Skeletal muscle tissue (tissue), 4 donors: Measurements from ENCODE around the gene PAQR4. TPM values are rescaled to one million over a fixed set of nuclear protein-coding genes. Genes with fewer than 3 reads are reported as not detected.

Source experiments
- H3K27ac ChIP-seq: one replicate; pipeline ENCODE4 v1.7.0; 2013; ENCODE audit warnings: mild to moderate bottlenecking, low read depth, low read length, inconsistent platforms
- H3K27me3 ChIP-seq, 3 donors: one replicate each; pipeline ENCODE4 v1.7.0; 2013; ENCODE audit warnings: low read length in 3 of 3; ENCODE audit not compliant: control insufficient read depth in 3 of 3, insufficient read depth in 3 of 3
- H3K36me3 ChIP-seq, 3 donors: one replicate each; pipeline ENCODE4 v1.7.0; 2013; ENCODE audit warnings: low read length in 3 of 3; ENCODE audit not compliant: control insufficient read depth in 3 of 3, insufficient read depth in 3 of 3
- H3K4me1 ChIP-seq, 3 donors: one replicate each; pipeline ENCODE4 v1.7.0; 2013; ENCODE audit warnings: low read length in 3 of 3, mild to moderate bottlenecking in 3 of 3; ENCODE audit not compliant: control insufficient read depth in 3 of 3, insufficient read depth in 3 of 3
- H3K4me3 ChIP-seq, 3 donors: one replicate each; pipeline ENCODE4 v1.7.0; 2013; ENCODE audit warnings: low read length in 3 of 3
- H3K9ac ChIP-seq, 3 donors: one replicate each; pipeline ENCODE4 v1.7.0; 2013; ENCODE audit warnings: low read length in 3 of 3, mild to moderate bottlenecking in 3 of 3, moderate library complexity in 2 of 3, low read depth in 1 of 3
- H3K9me3 ChIP-seq, 3 donors: one replicate each; pipeline ENCODE4 v1.7.0; 2013; ENCODE audit warnings: low read length in 3 of 3; ENCODE audit not compliant: control insufficient read depth in 3 of 3
- total RNA-seq: library from RNA; depleted of rRNA; stranded (reverse); fragments of >200 nt; gene quantifications from one replicate; pipeline ENCODE4 v1.2.3, GENCODE V29; 2014
- donor health status: Osteomylitis.

Gene PAQR4
- total RNA-seq, 1 donor from 2014 or later = 2.1 TPM

GRCh38 chr16:2954656-2955381, 14.3 kb upstream of the PAQR4 start:
- no peak overlapping the region for H3K4me3 ChIP-seq
- H3K27me3 ChIP-seq = peaks cover 26 to 42% (median 42%) of the 10 kb centered on the region in 3 donors
- H3K4me1 ChIP-seq = peaks cover 3 to 11% (median 7%) of the 10 kb centered on the region in 3 donors
- H3K36me3 ChIP-seq = peaks cover 0 to 7% (median 1%) of the 10 kb centered on the region in 3 donors
- H3K27ac ChIP-seq = no peak overlapping the region
- H3K9ac ChIP-seq = no peak overlapping the region
- no peaks in the 10 kb centered on the region for H3K9me3 ChIP-seq

DNA sequence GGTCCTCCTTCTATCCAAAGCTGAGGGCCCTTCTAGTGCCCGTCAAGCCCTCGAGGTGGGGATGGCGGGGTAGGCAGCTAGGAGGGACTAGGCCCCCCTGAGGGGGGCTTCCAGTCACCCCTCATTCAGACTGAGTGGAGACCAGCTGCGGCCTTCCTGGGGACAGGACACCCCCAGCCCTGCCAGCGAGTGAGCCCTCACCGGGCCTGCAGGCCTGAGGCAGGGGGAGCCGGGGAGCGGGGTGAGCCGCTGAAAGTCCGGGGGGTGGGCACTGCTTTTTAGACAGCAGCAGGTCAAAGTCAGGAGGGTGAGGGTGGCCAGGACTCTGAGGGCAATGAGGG, 13.7 kb upstream of the PAQR4 start:
- peaks cover 0 to 1% (median 0%) of the 10 kb centered on the region in 3 donors for H3K36me3 ChIP-seq
- H3K27me3 ChIP-seq = peaks cover 27 to 45% (median 42%) of the 10 kb centered on the region in 3 donors
- no peak overlapping the region for H3K4me3 ChIP-seq
- peaks cover 0 to 5% (median under 1%) of the 10 kb centered on the region in 3 donors for H3K4me1 ChIP-seq
- H3K9me3 ChIP-seq = no peaks in the 10 kb centered on the region
- no peak overlapping the region for H3K27ac ChIP-seq
- no peak overlapping the region for H3K9ac ChIP-seq

GRCh38 chr16:2955779-2956578, 13.2 kb upstream of the PAQR4 start:
- Histone ChIP-seq H3K27ac (no peak overlapping the region), H3K9ac (no peak overlapping the region), H3K36me3 (no peaks in the 10 kb centered on the region), H3K27me3 (peaks cover 28 to 50% (median 45%) of the 10 kb centered on the region in 3 donors), H3K4me3 (no peak overlapping the region), H3K9me3 (no peaks in the 10 kb centered on the region), H3K4me1 (no peaks in the 10 kb centered on the region)

DNA sequence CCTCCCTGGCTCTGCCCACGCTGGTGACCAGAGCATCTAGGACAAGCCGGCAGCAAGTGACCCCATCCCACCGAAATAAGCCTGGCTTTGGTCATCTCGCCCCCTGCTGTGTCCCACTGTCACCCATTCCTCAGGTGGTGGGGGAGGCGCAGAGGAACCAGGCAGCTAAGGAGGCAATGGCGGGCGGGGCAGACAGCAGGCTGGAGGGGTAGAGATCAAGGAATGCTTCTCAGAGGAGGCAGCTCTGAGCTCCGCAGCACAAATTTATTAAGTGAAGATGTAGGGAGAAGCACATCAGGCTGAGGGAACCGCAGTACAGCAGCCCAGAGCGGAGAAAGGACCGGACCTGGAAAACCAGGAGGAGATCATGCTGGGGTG, 12.6 kb upstream of the PAQR4 start:
- H3K9ac ChIP-seq = no peak overlapping the region
- peaks cover 30 to 52% (median 49%) of the 10 kb centered on the region in 3 donors for H3K27me3 ChIP-seq

DNA sequence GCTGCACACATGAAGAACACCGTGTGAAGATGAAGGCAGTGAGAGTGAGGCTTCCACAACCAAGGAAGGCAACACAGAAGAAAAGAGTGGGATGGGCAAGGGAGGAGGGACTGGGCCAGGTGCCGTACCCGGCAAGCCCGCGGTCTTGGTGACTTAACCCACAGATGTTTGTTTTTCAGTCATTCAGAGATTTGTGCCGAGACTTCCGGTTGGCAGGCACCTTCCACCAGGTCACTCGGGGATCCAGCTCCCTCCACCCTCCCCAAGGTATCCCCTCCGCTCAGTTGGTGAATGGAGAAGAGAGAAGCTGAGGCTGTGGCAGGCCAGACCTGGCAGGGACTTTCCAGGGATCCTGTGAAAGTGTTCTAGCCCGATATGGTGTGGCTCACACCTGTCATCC, 9.9 kb upstream of the PAQR4 start:
- H3K4me3 ChIP-seq = no peak overlapping the region
- no peak overlapping the region for H3K27ac ChIP-seq
- no peaks in the 10 kb centered on the region for H3K9me3 ChIP-seq
- H3K9ac ChIP-seq = no peak overlapping the region
- no peaks in the 10 kb centered on the region for H3K36me3 ChIP-seq
- peaks cover 7 to 9% (median 8%) of the 10 kb centered on the region in 3 donors for H3K4me1 ChIP-seq
- H3K27me3 ChIP-seq = peaks cover 50 to 70% (median 63%) of the 10 kb centered on the region in 3 donors

More for the DNA sequence above, 12.6 kb upstream of the PAQR4 start:
- Histone ChIP-seq H3K4me1 (no peaks in the 10 kb centered on the region), H3K36me3 (no peaks in the 10 kb centered on the region), H3K9me3 (no peaks in the 10 kb centered on the region), H3K27ac (no peak overlapping the region), H3K4me3 (no peak overlapping the region)

GRCh38 chr16:2960183-2961010, 8.8 kb upstream of the PAQR4 start:
- no peaks in the 10 kb centered on the region for H3K9me3 ChIP-seq
- H3K4me1 ChIP-seq = peaks cover 10 to 16% (median 14%) of the 10 kb centered on the region in 3 donors
- no peak overlapping the region for H3K9ac ChIP-seq
- H3K27ac ChIP-seq = no peak overlapping the region
- peaks cover 54 to 65% (median 62%) of the 10 kb centered on the region in 3 donors for H3K27me3 ChIP-seq
- H3K4me3 ChIP-seq = no peak overlapping the region
- no peaks in the 10 kb centered on the region for H3K36me3 ChIP-seq

- Histone ChIP-seq H3K4me1 (peaks cover 12 to 16% (median 14%) of the 10 kb centered on the region in 3 donors), H3K9me3 (no peaks in the 10 kb centered on the region), H3K9ac (no peak overlapping the region), H3K27me3 (peaks cover 54 to 71% (median 65%) of the 10 kb centered on the region in 3 donors), H3K36me3 (no peaks in the 10 kb centered on the region), H3K4me3 (no peak overlapping the region), H3K27ac (no peak overlapping the region)
Observed at GRCh38 chr16:2962334-2963073, 6.6 kb upstream of the PAQR4 start.

- H3K9ac ChIP-seq = no peak overlapping the region
- H3K27ac ChIP-seq = no peak overlapping the region
- H3K36me3 ChIP-seq = no peaks in the 10 kb centered on the region
- peaks cover 59 to 78% (median 72%) of the 10 kb centered on the region in 3 donors for H3K27me3 ChIP-seq
- peaks cover 13 to 16% (median 14%) of the 10 kb centered on the region in 3 donors for H3K4me1 ChIP-seq
- peak overlapping the region in 1 of 3 donors; percentile 32 for H3K4me3 ChIP-seq
- H3K9me3 ChIP-seq = no peaks in the 10 kb centered on the region
Observed at GRCh38 chr16:2963074-2963722, 6.0 kb upstream of the PAQR4 start.
